Activated CD4-positive, alpha-beta T cell treated with anti-CD3 and anti-CD28 coated beads, Interleukin-2, amount 50 U/mL, for 24 hours (primary cell): Measurements from ENCODE around the gene MYO5B.

Experiments used
- DNase-seq, 2 donors: peaks; one replicate each; pipeline ENCODE4 v3.0.0-alpha.2; 2020; ENCODE audit warnings: low read depth in 1 of 2, low spot score in 1 of 2

Gene MYO5B

GRCh38 chr18:49859725-49860124 lies 335.2 kb downstream of the MYO5B start:
- DNase-seq = no peak

- no peak for DNase-seq
Observed at GRCh38 chr18:49859021-49859359, 336.0 kb downstream of the MYO5B start.

- DNase-seq = peak; percentile 37
Observed at GRCh38 chr18:49858309-49859020, 336.5 kb downstream of the MYO5B start.

GRCh38 chr18:49857708-49858107 lies 337.2 kb downstream of the MYO5B start:
- DNase-seq = no peak

- no peak for DNase-seq
Observed at GRCh38 chr18:49856496-49856895, 338.5 kb downstream of the MYO5B start.

GRCh38 chr18:49855711-49856415 lies 339.1 kb downstream of the MYO5B start:
- DNase-seq = no peak

GRCh38 chr18:49854681-49855080 lies 340.3 kb downstream of the MYO5B start:
- no peak for DNase-seq

- DNase-seq = no peak
Observed at GRCh38 chr18:49853436-49853835, 341.5 kb downstream of the MYO5B start.

GRCh38 chr18:49853011-49853410 lies 341.9 kb downstream of the MYO5B start:
- DNase-seq = no peak

- no peak for DNase-seq
Observed at GRCh38 chr18:49851624-49852023, 343.3 kb downstream of the MYO5B start.

- DNase-seq = no peak
Observed at GRCh38 chr18:49850636-49851035, 344.3 kb downstream of the MYO5B start.

GRCh38 chr18:49849331-49850217 lies 345.4 kb downstream of the MYO5B start:
- DNase-seq = no peak

GRCh38 chr18:49848115-49848514 lies 346.8 kb downstream of the MYO5B start:
- no peak for DNase-seq

GRCh38 chr18:49847524-49847923 lies 347.4 kb downstream of the MYO5B start:
- DNase-seq = no peak

GRCh38 chr18:49846718-49847470 lies 348.1 kb downstream of the MYO5B start:
- DNase-seq = no peak

- DNase-seq = no peak
Observed at GRCh38 chr18:49846361-49846662, 348.6 kb downstream of the MYO5B start.

- DNase-seq = no peak
Observed at GRCh38 chr18:49845629-49846360, 349.2 kb downstream of the MYO5B start.

- DNase-seq = no peak
Observed at GRCh38 chr18:49844903-49845302, 350.0 kb downstream of the MYO5B start.

- DNase-seq = no peak
Observed at GRCh38 chr18:49843778-49844625, 350.9 kb downstream of the MYO5B start.

- DNase-seq = no peak
Observed at GRCh38 chr18:49843131-49843530, 351.8 kb downstream of the MYO5B start.
